C1 segment of cervical spinal cord (tissue), 14 donors: ENCODE data around the gene ADCY2.

Source experiments
- DNase-seq, 14 donors: peaks; one replicate each; lab custom pipeline; 2025; lab: John Stamatoyannopoulos, UW

Gene ADCY2

GRCh38 chr5:7503564-7503963, 107.6 kb downstream of the ADCY2 start:
- no peak for DNase-seq

DNA sequence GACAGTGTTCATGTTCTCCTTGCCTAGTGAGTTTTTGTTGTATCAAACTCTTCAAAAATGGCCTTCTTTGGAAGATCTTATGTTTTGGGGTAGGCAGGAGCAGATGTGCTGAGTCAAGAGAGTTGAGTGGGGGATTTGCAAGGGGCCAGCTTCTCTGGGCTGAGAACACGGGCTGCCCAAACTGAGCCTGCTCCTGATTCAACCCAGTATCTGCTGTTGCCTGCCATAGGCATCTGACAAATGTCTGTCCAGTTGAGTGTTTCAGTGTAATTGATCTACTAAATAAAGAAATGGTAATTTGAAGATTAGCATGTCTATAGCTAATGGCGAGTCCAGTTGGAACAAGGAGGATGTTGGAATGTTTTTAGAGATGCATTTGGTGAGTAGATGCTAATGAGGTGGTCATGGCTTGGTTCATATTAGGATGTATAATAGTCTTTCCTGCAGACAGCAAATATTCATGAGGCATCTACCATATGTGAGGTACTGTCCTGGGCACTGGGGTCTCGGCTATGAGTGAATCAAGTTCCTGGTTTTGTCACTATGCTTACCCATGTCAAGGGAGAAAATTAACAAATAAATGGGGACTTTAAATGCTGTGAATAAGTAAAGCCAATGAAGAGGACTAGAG, 119.5 kb downstream of the ADCY2 start:
- no peak for DNase-seq

DNA sequence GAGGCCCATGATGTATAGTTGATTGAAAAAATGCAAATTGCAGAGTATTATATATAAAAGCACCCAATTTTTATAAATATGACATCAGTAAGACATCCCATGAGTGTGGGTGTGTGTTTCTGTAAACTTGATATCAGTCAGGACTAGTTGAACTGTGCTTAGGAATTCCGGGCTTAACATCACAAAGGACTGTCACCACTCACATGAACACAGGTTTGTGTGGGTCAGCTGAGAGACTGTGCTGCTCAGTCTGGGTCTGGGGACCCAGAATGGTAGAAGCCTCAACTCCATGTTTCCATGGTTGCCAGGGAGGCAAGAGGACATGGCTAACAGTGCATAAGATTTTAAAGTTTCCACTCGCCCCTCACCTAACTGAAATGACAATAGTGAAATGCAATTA, 120.3 kb downstream of the ADCY2 start:
- no peak for DNase-seq

GRCh38 chr5:7517006-7517405, 121.1 kb downstream of the ADCY2 start:
- no peak for DNase-seq

- no peak for DNase-seq
Observed at GRCh38 chr5:7518947-7519560, 123.1 kb downstream of the ADCY2 start.

- DNase-seq = no peak
Observed at GRCh38 chr5:7519564-7519963, 123.6 kb downstream of the ADCY2 start.

DNA sequence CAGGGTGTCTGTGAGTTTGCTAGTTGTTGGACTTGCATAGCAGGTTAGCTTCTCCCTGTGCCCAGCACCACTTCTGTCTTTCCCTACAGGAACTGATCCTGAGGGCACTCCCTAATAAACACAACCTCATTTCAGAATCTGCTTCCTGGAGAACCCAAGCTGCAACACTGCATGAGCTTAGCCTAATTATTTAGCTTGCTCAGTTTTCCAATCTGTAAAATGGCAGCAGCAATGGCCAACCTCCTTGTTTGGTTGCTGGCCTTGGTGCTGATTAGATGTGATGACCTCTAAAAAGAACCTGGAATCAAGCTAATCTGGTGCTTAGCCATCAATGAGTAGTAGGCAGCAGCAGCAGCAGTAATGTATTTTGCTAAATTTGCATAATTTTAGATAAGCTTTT, 133.9 kb downstream of the ADCY2 start:
- no peak for DNase-seq

- no peak for DNase-seq
Observed at GRCh38 chr5:7533941-7534340, 138.0 kb downstream of the ADCY2 start.

- no peak for DNase-seq
Observed at GRCh38 chr5:7534505-7534904, 138.6 kb downstream of the ADCY2 start.

DNA sequence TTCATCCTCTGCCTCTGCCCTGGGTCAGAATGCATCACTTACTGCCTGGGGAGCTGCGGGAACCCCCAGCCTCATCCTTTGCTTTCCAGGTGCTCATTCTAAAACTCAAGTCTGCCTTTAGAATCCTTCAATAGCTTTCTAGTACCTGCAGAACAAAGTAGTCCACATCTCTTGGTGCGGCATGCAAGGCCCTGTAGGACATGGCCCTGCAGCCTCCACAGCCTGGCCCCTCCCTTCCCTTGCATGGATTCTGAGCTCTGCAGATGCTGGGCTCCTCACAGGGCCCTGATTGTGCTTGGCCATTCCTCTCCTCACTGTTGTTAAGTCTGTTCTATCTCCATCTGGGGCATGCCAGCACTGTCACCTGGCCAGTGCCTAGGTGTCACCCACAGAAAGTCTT, 141.6 kb downstream of the ADCY2 start:
- no peak for DNase-seq

DNA sequence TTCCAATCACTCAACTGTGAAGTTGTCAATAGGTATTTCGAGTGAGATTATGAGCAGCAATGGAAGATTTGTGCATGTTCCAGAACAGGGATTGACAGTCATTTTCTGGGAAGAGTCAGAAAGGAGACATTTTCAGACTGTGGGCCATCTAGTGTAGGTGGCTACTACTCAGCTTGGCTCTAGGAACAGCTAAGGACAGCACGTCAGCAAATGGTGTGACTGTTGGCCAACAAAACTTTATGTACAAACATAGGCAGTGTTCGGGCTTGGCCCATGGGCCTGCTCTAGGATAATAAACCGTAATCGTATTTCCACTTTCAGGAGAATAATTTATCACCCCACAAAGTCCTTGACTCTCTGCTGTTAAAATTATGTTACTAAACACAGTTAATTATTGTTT, 143.6 kb downstream of the ADCY2 start:
- DNase-seq = no peak

- peak in 1 of 14 donors; percentile 35 for DNase-seq
Observed at GRCh38 chr5:7540736-7541485, 145.0 kb downstream of the ADCY2 start.

DNA sequence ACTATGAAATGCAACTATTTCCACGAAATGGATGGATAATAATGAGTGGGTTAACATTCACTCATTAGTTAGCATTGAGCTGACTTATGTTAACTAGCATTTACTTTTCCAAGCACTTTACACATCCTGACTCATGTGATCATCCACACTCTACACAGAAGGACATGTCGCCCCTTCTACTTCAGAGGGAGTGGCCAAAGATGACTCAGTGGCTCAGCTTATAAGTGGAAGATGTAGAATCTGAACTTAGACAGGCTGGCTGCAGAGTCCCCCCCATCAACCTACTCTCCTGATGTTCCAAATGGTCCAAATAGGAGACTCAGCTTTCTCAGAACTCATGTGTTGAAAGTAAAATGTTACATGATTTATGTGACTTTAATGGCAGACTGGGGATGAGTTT, 146.0 kb downstream of the ADCY2 start:
- DNase-seq = no peak

- DNase-seq = no peak
Observed at GRCh38 chr5:7546555-7546954, 150.6 kb downstream of the ADCY2 start.

- no peak for DNase-seq
Observed at GRCh38 chr5:7548596-7548995, 152.7 kb downstream of the ADCY2 start.

GRCh38 chr5:7565559-7565958, 169.6 kb downstream of the ADCY2 start:
- peak in 1 of 14 donors; percentile 77 for DNase-seq

DNA sequence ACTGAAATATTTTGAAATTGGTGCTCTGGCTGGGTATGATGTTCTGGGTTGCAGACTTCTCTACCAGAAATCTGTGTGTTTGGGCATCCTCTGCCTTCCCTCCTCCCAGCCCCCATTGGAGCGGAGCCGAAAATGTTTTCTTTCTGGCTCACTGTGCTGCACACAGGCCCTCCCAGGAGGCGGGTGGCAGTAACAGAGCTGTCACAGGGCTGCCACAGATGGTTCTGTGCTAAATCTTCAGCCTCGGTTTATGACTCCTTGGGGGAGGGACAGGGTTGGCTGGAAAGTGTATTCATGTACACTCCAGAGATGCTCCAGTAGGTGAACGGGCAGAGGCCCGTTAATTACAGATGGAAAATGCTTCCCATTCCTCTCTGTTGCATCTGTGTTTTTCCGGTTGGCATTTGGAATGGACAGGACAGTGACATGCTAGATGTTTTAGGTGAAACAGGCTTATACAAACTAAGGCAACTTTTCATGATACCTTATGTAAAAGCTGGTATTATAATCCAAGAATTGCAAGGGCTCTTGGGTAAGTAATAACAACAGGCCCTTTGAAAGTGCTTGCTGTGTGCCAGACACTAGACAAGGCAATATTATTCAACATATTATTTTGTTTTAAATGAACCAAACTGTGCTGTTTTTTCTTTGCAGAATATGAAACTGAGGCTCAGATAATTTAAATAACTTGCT, 180.2 kb downstream of the ADCY2 start:
- DNase-seq = peak in 12 of 14 donors; percentile 10 to 89 (median 46)

DNA sequence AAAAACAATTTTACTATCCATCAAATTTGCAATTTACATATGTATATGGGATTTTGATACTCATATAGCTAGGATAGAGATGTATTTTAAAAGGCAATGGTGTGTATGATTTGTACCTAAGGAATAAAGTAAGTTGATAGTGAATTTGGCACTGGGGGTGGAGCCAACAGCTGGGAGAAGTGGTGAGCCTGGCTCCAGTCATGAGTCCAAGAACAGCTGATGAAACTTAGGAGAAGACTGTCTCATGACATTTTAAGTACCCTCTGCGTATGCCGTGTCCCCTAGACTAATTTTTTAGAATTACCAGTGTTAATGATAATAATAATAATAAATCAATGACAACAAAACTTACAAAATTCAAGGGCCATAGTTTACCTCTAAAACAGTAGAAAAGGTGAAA, 181.4 kb downstream of the ADCY2 start:
- DNase-seq = no peak

GRCh38 chr5:7578071-7578470, 182.1 kb downstream of the ADCY2 start:
- no peak for DNase-seq

- DNase-seq = no peak
Observed at GRCh38 chr5:7584749-7585148, 188.8 kb downstream of the ADCY2 start.

DNA sequence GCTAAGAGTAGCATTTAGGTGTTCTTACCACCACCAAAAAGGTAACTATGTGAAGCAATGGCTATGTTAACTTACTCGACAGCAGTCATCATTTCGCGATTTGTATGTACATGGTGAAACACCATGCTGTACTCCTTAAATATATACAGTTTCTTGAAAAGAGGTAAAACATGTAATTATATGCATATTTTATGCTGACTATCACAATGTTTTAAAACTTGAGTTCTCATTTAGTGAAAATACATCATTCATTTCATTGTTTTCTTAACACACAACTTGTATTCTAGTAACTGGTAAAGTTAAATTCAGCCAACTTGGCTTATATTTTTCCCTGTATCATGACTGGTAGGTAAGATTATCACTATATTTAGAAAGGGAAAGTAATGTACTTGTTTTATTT, 189.9 kb downstream of the ADCY2 start:
- DNase-seq = no peak

GRCh38 chr5:7586480-7586879, 190.5 kb downstream of the ADCY2 start:
- DNase-seq = no peak
